GM12878 (cell line): ENCODE results near the gene NRXN3. TPM values are rescaled to one million over a fixed set of nuclear protein-coding genes. Genes with fewer than 3 reads are reported as not detected.

Source experiments
- ATAC-seq: fragments of 200-7000 bp; cut with Tn5 transposase; 3 replicates; pipeline ENCODE4 v1.9.1; 2020; ENCODE audit warnings: mild to moderate bottlenecking, moderate library complexity
- BruUV-seq: library from RNA; stranded (reverse); fragments of 400-500 nt; replicated peaks from 2 replicates; lab custom pipeline; 2021; lab: Mats Ljungman, UMichigan
- CTCF ChIA-PET: fragments of 300-600 bp; sonication (Branson Sonifier 250); formaldehyde crosslinking; extraction: SDS; loops from one replicate; lab custom pipeline; 2021; ENCODE audit warnings: inconsistent platforms; lab: Yijun Ruan, JAX
- POLR2A ChIA-PET: fragments of 350-600 bp; formaldehyde crosslinking; extraction: SDS; loops from one replicate; lab custom pipeline; 2021; ENCODE audit warnings: inconsistent platforms; lab: Charles Lee
- RAD21 ChIA-PET: fragments of 300-600 bp; sonication (Branson Sonifier 250); formaldehyde crosslinking; loops from one replicate; lab custom pipeline; 2023; ENCODE audit warnings: antibody characterized with exemption; ENCODE audit not compliant: unreplicated experiment; lab: Charles Lee
- SMC1A ChIA-PET: fragments of 300-600 bp; sonication (Branson Sonifier 250); formaldehyde crosslinking; loops from one replicate; lab custom pipeline; 2023; ENCODE audit not compliant: unreplicated experiment, uncharacterized antibody; lab: Charles Lee
- DNase-seq: peaks from one replicate; pipeline ENCODE4 v3.0.0-alpha.2; 2011; ENCODE audit warnings: low read depth, low spot score
- FAIRE-seq: peaks from 3 replicates; lab custom pipeline; 2011; peaks lifted over from hg19 to GRCh38; lab: Jason Lieb, UNC
- H2AFZ ChIP-seq: 2 replicates; pipeline ENCODE4 v1.6.0; 2011; ENCODE audit warnings: low read depth, low read length, control low read depth; ENCODE audit not compliant: control insufficient read depth
- H3K27ac ChIP-seq: 2 replicates; pipeline ENCODE4 v1.5.1; 2011; ENCODE audit warnings: control low read depth; ENCODE audit not compliant: control insufficient read depth, insufficient read depth
- H3K27me3 ChIP-seq, 2 experiments: replicated peaks in 1 of 2; 2 replicates each; pipeline versions ENCODE4 v1.6.0 to v1.6.1; 2011; ENCODE audit warnings: low read length in 1 of 2; ENCODE audit not compliant: control insufficient read depth in 2 of 2, insufficient read depth in 2 of 2
- H3K36me3 ChIP-seq, 2 experiments: 2 replicates each; pipeline ENCODE4 v1.5.1; 2011; ENCODE audit warnings: low read length in 1 of 2; ENCODE audit not compliant: control insufficient read depth in 2 of 2, insufficient read depth in 2 of 2
- H3K4me1 ChIP-seq: 2 replicates; pipeline ENCODE4 v1.6.1; 2011; ENCODE audit warnings: mild to moderate bottlenecking, low read length, moderate library complexity, mixed read lengths; ENCODE audit not compliant: control insufficient read depth, insufficient read depth
- H3K4me2 ChIP-seq: 2 replicates; pipeline ENCODE4 v1.6.0; 2011; ENCODE audit warnings: control low read depth; ENCODE audit not compliant: control insufficient read depth, insufficient read depth
- H3K4me3 ChIP-seq: fragments of 200-600 bp; sonication (generic); 2 replicates; pipeline ENCODE4 v1.5.1; 2016
- H3K79me2 ChIP-seq: 2 replicates; pipeline ENCODE4 v1.6.0; 2011; ENCODE audit warnings: low read length; ENCODE audit not compliant: control insufficient read depth, insufficient read depth
- H3K9ac ChIP-seq: 2 replicates; pipeline ENCODE4 v1.8.0; 2011; ENCODE audit warnings: low read length, control low read depth, mixed read lengths; ENCODE audit not compliant: control insufficient read depth, insufficient read depth
- H3K9me3 ChIP-seq: replicated peaks from 3 replicates; pipeline ENCODE4 v1.5.1; 2011; ENCODE audit warnings: mild to moderate bottlenecking, low read length; ENCODE audit not compliant: control insufficient read depth, insufficient read depth
- H4K20me1 ChIP-seq: 2 replicates; pipeline ENCODE4 v1.6.0; 2011; ENCODE audit not compliant: control insufficient read depth, insufficient read depth
- HDGF ChIP-seq: fragments of 450-650 bp; IDR thresholded peaks from 2 replicates; pipeline ENCODE4 v1.6.1; 2016; ENCODE audit warnings: antibody characterized with exemption
- NR2C2 ChIP-seq: IDR thresholded peaks from 2 replicates; pipeline ENCODE4 v1.6.1; 2011; ENCODE audit warnings: borderline replicate concordance, low read depth; ENCODE audit not compliant: control insufficient read depth, insufficient read length
- NR2F1 ChIP-seq: fragments of 450-650 bp; conservative IDR thresholded peaks from 2 replicates; pipeline ENCODE4 v1.6.1; 2017; ENCODE audit warnings: mild to moderate bottlenecking
- PBX3 ChIP-seq: IDR thresholded peaks from 2 replicates; pipeline ENCODE4 v1.6.1; 2011; ENCODE audit warnings: mild to moderate bottlenecking, low read depth, low read length, moderate library complexity; ENCODE audit not compliant: insufficient replicate concordance
- SPI1 ChIP-seq: IDR thresholded peaks from 2 replicates; pipeline ENCODE4 v1.6.1; 2011; ENCODE audit warnings: low read depth, mild to moderate bottlenecking, low read length, moderate library complexity, borderline replicate concordance; ENCODE audit not compliant: insufficient read depth
- ZBTB11 ChIP-seq: fragments of 450-650 bp; formaldehyde crosslinking; IDR thresholded peaks from 2 replicates; pipeline ENCODE4 v1.5.0; 2022; ENCODE audit warnings: mild to moderate bottlenecking, missing genetic modification characterization
- WGBS: methylation state at CpG from one replicate; pipeline ENCODE4 v1.1.6; 2016; ENCODE audit warnings: low lambda C conversion rate; ENCODE audit not compliant: insufficient replicate concordance, insufficient coverage; ENCODE audit errors: missing lambda C conversion rate; 5-methylcytosine and 5-hydroxymethylcytosine counted together
- in situ Hi-C: fragments of 300-500 bp; cut with MboI; formaldehyde crosslinking; loops from 9 replicates; pipeline ENCODE4 v1.14.3; 2018; ENCODE audit warnings: mixed read lengths
- intact Hi-C: fragments of 100-400 bp; cut with micrococcal nuclease; formaldehyde crosslinking; loops from one replicate; pipeline ENCODE4 v1.14.2; 2022; ENCODE audit not compliant: unreplicated experiment
- polyA plus RNA-seq, 11 experiments: library from polyadenylated mRNA; depleted of rRNA in 4 of 11; unstranded in 6 of 11; stranded (reverse) in 5 of 11; fragments of >200 nt; fragmentation: Nextera tagmentation in 4 of 11; fragmentation: Illumina TruSeq in 1 of 11; extraction: Ambion mirVana in 4 of 11; extraction: Trizol in 1 of 11; gene quantifications; 1 replicate in 1 of 11; 2 replicates in 10 of 11; pipeline versions ENCODE4 v1.2.1 to v1.2.3, GENCODE V29; 2011 to 2016; ENCODE audit warnings: inconsistent platforms in 2 of 11, missing spikeins in 2 of 11, low read depth in 1 of 11
- total RNA-seq, 4 experiments: library from RNA; depleted of rRNA in 3 of 4; stranded (reverse); fragments of >200 nt in 3 of 4; fragmentation: Illumina TruSeq in 1 of 4; extraction: Trizol in 1 of 4; gene quantifications; 2 replicates each; pipeline versions ENCODE4 v1.2.1 to v1.2.3, GENCODE V29; 2013 to 2021

Gene NRXN3
- total and polyA plus RNA-seq, 10 of the 15 experiments (the other 5 are each of a cell fraction or from before 2014, with no cell fraction given), result 0.52 to 3.3 (median 1.4) TPM

GRCh38 chr14:79530555-79530954, 1360.4 kb downstream of the NRXN3 start:
- WGBS, result 67% methylated on average over 1 of the region's 1 CpG

More at GRCh38 chr14:79530555-79530954, 1360.4 kb downstream of the NRXN3 start:
- Histone ChIP-seq H3K9me3 (no peaks in the 10 kb centered on the region), H3K27me3 (no peaks in the 10 kb centered on the region), H3K4me2 (no peak overlapping the region), H3K36me3 (no peaks in the 10 kb centered on the region), H3K79me2 (no peaks in the 10 kb centered on the region), H3K4me3 (no peak overlapping the region), H3K9ac (no peak overlapping the region), H4K20me1 (no peaks in the 10 kb centered on the region), H3K27ac (no peak overlapping the region), H2AFZ (no peak overlapping the region), H3K4me1 (no peaks in the 10 kb centered on the region)
- intact Hi-C loops, result no loop called here
- no peak for DNase-seq
- ChIA-PET RAD21 (no interaction called here), SMC1A (no interaction called here), CTCF (no interaction called here), POLR2A (no interaction called here)
- ATAC-seq, result no peak
- TF ChIP-seq HDGF (no peak), SPI1 (peak; percentile 50; the same call in 1 of the 2 replicates), ZBTB11 (CRISPR knock-in tag) (no peak), PBX3 (no peak), NR2F1 (no peak), NR2C2 (no peak)
- no peak for FAIRE-seq
- no TSS peak for BruUV-seq
- in situ Hi-C loops, result no loop called here
